Neural cell (in vitro differentiated cells): ENCODE data around the gene PLEKHA7. TPM values are rescaled to one million over a fixed set of nuclear protein-coding genes. Genes with fewer than 3 reads are reported as not detected.

Experiments
- H2AFZ ChIP-seq: fragments of 200-600, 300-800 bp; sonication (generic), shearing (Covaris generic); 2 replicates; pipeline ENCODE4 v1.6.0; 2014; ENCODE audit warnings: low read depth, mild to moderate bottlenecking, antibody characterized with exemption, low read length, moderate library complexity
- H3F3A ChIP-seq: fragments of 200-600 bp; shearing (Covaris generic); 2 replicates; pipeline ENCODE4 v1.6.1; 2016; ENCODE audit warnings: mild to moderate bottlenecking, moderate library complexity, mixed read lengths, antibody characterized with exemption, low read length; ENCODE audit not compliant: insufficient read depth, poor library complexity, severe bottlenecking
- H3K27ac ChIP-seq: fragments of 200-600, 300-800 bp; sonication (generic), shearing (Covaris generic); 2 replicates; pipeline ENCODE4 v1.5.1; 2014; ENCODE audit warnings: mild to moderate bottlenecking, low read length, moderate library complexity
- H3K27me3 ChIP-seq: fragments of 300-800, 200-600 bp; sonication (generic), shearing (Covaris generic); 2 replicates; pipeline ENCODE4 v1.6.0; 2014; ENCODE audit warnings: mild to moderate bottlenecking, low read depth, low read length, moderate library complexity; ENCODE audit not compliant: insufficient read depth
- H3K36me3 ChIP-seq: fragments of 300-800, 200-600 bp; sonication (generic), shearing (Covaris generic); 2 replicates; pipeline ENCODE4 v1.5.1; 2014; ENCODE audit warnings: mild to moderate bottlenecking, antibody characterized with exemption, low read length, moderate library complexity; ENCODE audit not compliant: insufficient read depth
- H3K4me2 ChIP-seq: fragments of 300-800, 200-600 bp; sonication (generic), shearing (Covaris generic); 2 replicates; pipeline ENCODE4 v1.6.0; 2014; ENCODE audit warnings: mild to moderate bottlenecking, low read length
- H3K4me3 ChIP-seq: fragments of 300-800, 200-600 bp; sonication (generic), shearing (Covaris generic); 2 replicates; pipeline ENCODE4 v1.5.1; 2014; ENCODE audit warnings: mild to moderate bottlenecking, low read length, moderate library complexity
- H3K79me2 ChIP-seq: fragments of 200-600 bp; shearing (Covaris generic); replicated peaks from 2 replicates; pipeline ENCODE4 v1.6.0; 2014; ENCODE audit warnings: mild to moderate bottlenecking, low read length, moderate library complexity; ENCODE audit not compliant: insufficient read depth
- H3K9ac ChIP-seq: fragments of 300-800, 200-600 bp; sonication (generic), shearing (Covaris generic); 2 replicates; pipeline ENCODE4 v1.6.1; 2016; ENCODE audit warnings: mild to moderate bottlenecking, low read length, mixed read lengths
- H3K9me2 ChIP-seq: fragments of 200-600 bp; shearing (Covaris generic); 2 replicates; pipeline ENCODE4 v1.6.1; 2016; ENCODE audit warnings: mild to moderate bottlenecking, low read length, mixed read lengths; ENCODE audit not compliant: insufficient read depth
- H3K9me3 ChIP-seq: fragments of 200-600, 300-800 bp; sonication (generic), shearing (Covaris generic); 2 replicates; pipeline ENCODE4 v1.6.1; 2016; ENCODE audit warnings: mild to moderate bottlenecking, mixed run types, low read length, moderate library complexity, mixed read lengths
- H4K20me1 ChIP-seq: fragments of 200-600 bp; shearing (Covaris generic); 2 replicates; pipeline ENCODE4 v1.6.1; 2016; ENCODE audit warnings: mild to moderate bottlenecking, mixed run types; ENCODE audit not compliant: insufficient read depth
- EP300 ChIP-seq: fragments of 450-650 bp; conservative IDR thresholded peaks from 2 replicates; pipeline ENCODE4 v1.6.1; 2014; ENCODE audit warnings: antibody characterized with exemption, mild to moderate bottlenecking, moderate library complexity; ENCODE audit not compliant: poor library complexity, severe bottlenecking
- EZH2 ChIP-seq: fragments of 200-600, 300-800 bp; shearing (Covaris generic), sonication (generic); IDR thresholded peaks from 2 replicates; pipeline ENCODE4 v1.6.1; 2014; ENCODE audit warnings: antibody characterized with exemption, low read length, borderline replicate concordance, mild to moderate bottlenecking; ENCODE audit not compliant: insufficient read depth, poor library complexity, severe bottlenecking
- MXI1 ChIP-seq: fragments of 450-650 bp; conservative IDR thresholded peaks from 2 replicates; pipeline ENCODE4 v1.6.1; 2014; ENCODE audit warnings: antibody characterized with exemption, mild to moderate bottlenecking; ENCODE audit not compliant: poor library complexity, severe bottlenecking
- POLR2AphosphoS5 ChIP-seq: IDR thresholded peaks from 2 replicates; pipeline ENCODE4 v1.6.1; 2012
- RAD21 ChIP-seq: fragments of 450-650 bp; conservative IDR thresholded peaks from 2 replicates; pipeline ENCODE4 v1.6.1; 2014; ENCODE audit warnings: antibody characterized with exemption, mild to moderate bottlenecking, moderate library complexity
- SMC3 ChIP-seq: fragments of 450-650 bp; conservative IDR thresholded peaks from 2 replicates; pipeline ENCODE4 v1.6.1; 2014; ENCODE audit warnings: antibody characterized with exemption, mild to moderate bottlenecking, moderate library complexity; ENCODE audit not compliant: poor library complexity
- TAF1 ChIP-seq: IDR thresholded peaks from 2 replicates; pipeline ENCODE4 v1.6.1; 2012; ENCODE audit warnings: low read depth
- polyA plus RNA-seq: library from polyadenylated mRNA; depleted of rRNA; stranded (reverse); fragments of >200 nt; gene quantifications from 2 replicates; pipeline ENCODE4 v1.2.3, GENCODE V29; 2014
- TF ChIP-seq, protein P1 (sequence below): IDR thresholded peaks from 2 replicates; pipeline ENCODE4 v1.6.1; 2012; ENCODE audit warnings: borderline replicate concordance
- TF ChIP-seq, protein P2 (sequence below): fragments of 450-650 bp; IDR thresholded peaks from 2 replicates; pipeline ENCODE4 v1.5.1; 2014; ENCODE audit warnings: antibody characterized with exemption, mild to moderate bottlenecking, moderate library complexity; ENCODE audit not compliant: poor library complexity, severe bottlenecking

PLEKHA7 gene
- polyA plus RNA-seq, 1 donor from 2014 or later = 45.7 TPM

DNA sequence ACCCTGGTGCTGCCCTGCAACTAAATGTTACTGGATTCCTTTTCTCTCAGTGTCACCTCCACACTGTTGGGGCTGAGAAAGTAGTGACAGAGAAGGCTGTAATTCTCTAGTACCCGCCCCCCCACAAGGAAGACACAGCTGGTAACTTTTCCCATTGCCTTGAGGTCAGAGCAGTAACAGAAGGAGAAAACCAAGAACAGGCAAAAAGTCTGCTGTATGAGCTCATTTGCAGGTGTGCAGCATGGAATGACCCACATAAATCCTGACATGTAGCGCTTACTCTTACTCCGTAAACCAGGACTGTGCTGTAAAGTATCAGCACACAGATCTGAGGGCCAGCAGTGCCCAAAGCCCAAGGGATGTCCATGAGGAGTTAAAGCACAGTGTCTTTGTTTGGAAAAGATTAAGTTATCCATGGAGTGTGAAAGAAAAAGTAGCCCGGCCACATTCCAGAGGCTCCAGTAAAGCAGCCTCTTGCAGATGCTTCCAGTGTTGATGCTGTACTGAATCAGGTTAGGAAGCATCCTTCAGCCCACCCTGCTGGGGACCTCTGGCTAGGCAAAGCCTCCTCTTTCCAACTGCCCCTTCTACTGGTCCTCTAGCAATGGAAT lies 120.7 kb downstream of the PLEKHA7 start:
- Histone ChIP-seq H3K9me3 (no peaks in the 10 kb centered on the region), H3K4me3 (peak overlapping the region; percentile 58)
- TF ChIP-seq SMC3 (no peak), RAD21 (no peak), POLR2AphosphoS5 (no peak), MXI1 (no peak), EZH2 (no peak), EP300 (no peak), TAF1 (no peak)
- TF ChIP-seq, protein P1, sequence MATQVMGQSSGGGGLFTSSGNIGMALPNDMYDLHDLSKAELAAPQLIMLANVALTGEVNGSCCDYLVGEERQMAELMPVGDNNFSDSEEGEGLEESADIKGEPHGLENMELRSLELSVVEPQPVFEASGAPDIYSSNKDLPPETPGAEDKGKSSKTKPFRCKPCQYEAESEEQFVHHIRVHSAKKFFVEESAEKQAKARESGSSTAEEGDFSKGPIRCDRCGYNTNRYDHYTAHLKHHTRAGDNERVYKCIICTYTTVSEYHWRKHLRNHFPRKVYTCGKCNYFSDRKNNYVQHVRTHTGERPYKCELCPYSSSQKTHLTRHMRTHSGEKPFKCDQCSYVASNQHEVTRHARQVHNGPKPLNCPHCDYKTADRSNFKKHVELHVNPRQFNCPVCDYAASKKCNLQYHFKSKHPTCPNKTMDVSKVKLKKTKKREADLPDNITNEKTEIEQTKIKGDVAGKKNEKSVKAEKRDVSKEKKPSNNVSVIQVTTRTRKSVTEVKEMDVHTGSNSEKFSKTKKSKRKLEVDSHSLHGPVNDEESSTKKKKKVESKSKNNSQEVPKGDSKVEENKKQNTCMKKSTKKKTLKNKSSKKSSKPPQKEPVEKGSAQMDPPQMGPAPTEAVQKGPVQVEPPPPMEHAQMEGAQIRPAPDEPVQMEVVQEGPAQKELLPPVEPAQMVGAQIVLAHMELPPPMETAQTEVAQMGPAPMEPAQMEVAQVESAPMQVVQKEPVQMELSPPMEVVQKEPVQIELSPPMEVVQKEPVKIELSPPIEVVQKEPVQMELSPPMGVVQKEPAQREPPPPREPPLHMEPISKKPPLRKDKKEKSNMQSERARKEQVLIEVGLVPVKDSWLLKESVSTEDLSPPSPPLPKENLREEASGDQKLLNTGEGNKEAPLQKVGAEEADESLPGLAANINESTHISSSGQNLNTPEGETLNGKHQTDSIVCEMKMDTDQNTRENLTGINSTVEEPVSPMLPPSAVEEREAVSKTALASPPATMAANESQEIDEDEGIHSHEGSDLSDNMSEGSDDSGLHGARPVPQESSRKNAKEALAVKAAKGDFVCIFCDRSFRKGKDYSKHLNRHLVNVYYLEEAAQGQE = no peak
- TF ChIP-seq, protein P2, sequence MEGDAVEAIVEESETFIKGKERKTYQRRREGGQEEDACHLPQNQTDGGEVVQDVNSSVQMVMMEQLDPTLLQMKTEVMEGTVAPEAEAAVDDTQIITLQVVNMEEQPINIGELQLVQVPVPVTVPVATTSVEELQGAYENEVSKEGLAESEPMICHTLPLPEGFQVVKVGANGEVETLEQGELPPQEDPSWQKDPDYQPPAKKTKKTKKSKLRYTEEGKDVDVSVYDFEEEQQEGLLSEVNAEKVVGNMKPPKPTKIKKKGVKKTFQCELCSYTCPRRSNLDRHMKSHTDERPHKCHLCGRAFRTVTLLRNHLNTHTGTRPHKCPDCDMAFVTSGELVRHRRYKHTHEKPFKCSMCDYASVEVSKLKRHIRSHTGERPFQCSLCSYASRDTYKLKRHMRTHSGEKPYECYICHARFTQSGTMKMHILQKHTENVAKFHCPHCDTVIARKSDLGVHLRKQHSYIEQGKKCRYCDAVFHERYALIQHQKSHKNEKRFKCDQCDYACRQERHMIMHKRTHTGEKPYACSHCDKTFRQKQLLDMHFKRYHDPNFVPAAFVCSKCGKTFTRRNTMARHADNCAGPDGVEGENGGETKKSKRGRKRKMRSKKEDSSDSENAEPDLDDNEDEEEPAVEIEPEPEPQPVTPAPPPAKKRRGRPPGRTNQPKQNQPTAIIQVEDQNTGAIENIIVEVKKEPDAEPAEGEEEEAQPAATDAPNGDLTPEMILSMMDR = no peak

DNA sequence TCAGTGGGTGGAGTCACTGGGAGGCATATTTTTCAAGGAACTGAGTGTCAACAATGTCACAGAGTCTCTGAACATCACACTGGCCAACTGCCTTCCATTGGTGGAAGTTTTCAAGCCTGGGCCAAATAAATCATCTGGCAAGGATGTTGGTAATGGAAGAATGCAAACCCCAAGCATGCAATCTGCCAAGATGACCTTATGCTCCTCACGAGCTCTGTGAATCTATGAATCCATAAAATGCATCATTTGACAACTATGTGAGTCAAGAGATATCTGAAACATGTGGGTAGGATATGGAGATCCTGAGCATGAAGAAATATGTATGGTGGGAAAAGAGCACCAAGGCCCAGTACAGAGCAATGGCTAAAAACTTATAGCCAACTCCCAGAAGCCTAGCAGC lies 122.2 kb downstream of the PLEKHA7 start:
- Histone ChIP-seq H3K27me3 (no peaks in the 10 kb centered on the region), H3K9me2 (no peaks in the 10 kb centered on the region), H3K4me3 (no peak overlapping the region), H4K20me1 (no peaks in the 10 kb centered on the region), H3K27ac (no peak overlapping the region), H3K4me2 (no peak overlapping the region), H2AFZ (no peak overlapping the region), H3K9me3 (no peaks in the 10 kb centered on the region), H3K36me3 (no peaks in the 10 kb centered on the region), H3F3A (peaks cover 21% of the 10 kb centered on the region), H3K9ac (no peak overlapping the region), H3K79me2 (peaks cover 34% of the 10 kb centered on the region)
- TF ChIP-seq, protein P2 = no peak
- TF ChIP-seq POLR2AphosphoS5 (no peak), EZH2 (no peak), RAD21 (no peak), EP300 (no peak), MXI1 (no peak), TAF1 (no peak), SMC3 (no peak)
- TF ChIP-seq, protein P1 = no peak

More for the DNA sequence above, 120.7 kb downstream of the PLEKHA7 start:
- H3K9me2 ChIP-seq = no peaks in the 10 kb centered on the region
- H3K4me2 ChIP-seq = no peak overlapping the region
- peaks cover 26% of the 10 kb centered on the region for H3F3A ChIP-seq
- H4K20me1 ChIP-seq = no peaks in the 10 kb centered on the region
- no peak overlapping the region for H2AFZ ChIP-seq
- no peaks in the 10 kb centered on the region for H3K27me3 ChIP-seq
- H3K9ac ChIP-seq = peak overlapping the region; percentile 11
- peak overlapping the region; percentile 100 for H3K27ac ChIP-seq
- peaks cover 34% of the 10 kb centered on the region for H3K79me2 ChIP-seq
- H3K36me3 ChIP-seq = no peaks in the 10 kb centered on the region
